HG03575 (cell line): ENCODE results near the gene ZNF878.
"Not testable (repeated sequence)": the region's sequence is repeated elsewhere in the genome, so short reads cannot be mapped to it uniquely, and the experiment has no call there.

ENCODE experiments used
- ATAC-seq: cut with Tn5 transposase; IDR thresholded peaks from one replicate; pipeline ENCODE4 v1.9.1; 2021; ENCODE audit not compliant: unreplicated experiment, insufficient number of reproducible peaks, low FRiP score; ENCODE audit errors: extremely low read depth

ZNF878 gene

GRCh38 chr19:12052497-12053169 is at the start of gene ZNF878:
Gene ZNF878 (minus strand): TSS chr19:12052961. CDS start chr19:12052801, 160 bp downstream.
- no peak for ATAC-seq

GRCh38 chr19:12098040-12098439 is 45.3 kb upstream of the ZNF878 start:
- ATAC-seq, result no peak

- no peak for ATAC-seq
Measured at GRCh38 chr19:12095111-12095790, 42.5 kb upstream of the ZNF878 start.

- no peak for ATAC-seq
Measured at GRCh38 chr19:12093777-12094176, 41.0 kb upstream of the ZNF878 start.

GRCh38 chr19:12092956-12093355 is 40.2 kb upstream of the ZNF878 start:
- no peak for ATAC-seq

- no peak for ATAC-seq
Measured at GRCh38 chr19:12092065-12092867, 39.5 kb upstream of the ZNF878 start.

- ATAC-seq, result no peak
Measured at GRCh38 chr19:12090807-12091206, 38.0 kb upstream of the ZNF878 start.

GRCh38 chr19:12085074-12085818 is 32.5 kb upstream of the ZNF878 start:
- no peak for ATAC-seq

GRCh38 chr19:12083336-12083735 is 30.6 kb upstream of the ZNF878 start:
- ATAC-seq, result not testable (repeated sequence)

- no peak for ATAC-seq
Measured at GRCh38 chr19:12077375-12077774, 24.6 kb upstream of the ZNF878 start.

GRCh38 chr19:12076331-12076730 is 23.6 kb upstream of the ZNF878 start:
- ATAC-seq, result not testable (repeated sequence)

GRCh38 chr19:12075538-12076139 is 22.9 kb upstream of the ZNF878 start:
- ATAC-seq, result no peak

GRCh38 chr19:12064590-12065538 is 12.1 kb upstream of the ZNF878 start, which contains the start of gene ZNF844:
Gene ZNF844 (plus strand): TSS chr19:12064731. CDS start chr19:12064874, 143 bp downstream.
- ATAC-seq, result no peak

GRCh38 chr19:12055784-12056183 is 3.0 kb upstream of the ZNF878 start:
- ATAC-seq, result no peak

- ATAC-seq, result no peak
Measured at GRCh38 chr19:12052091-12052496, 667 bp downstream of the ZNF878 start.

- no peak for ATAC-seq
Measured at GRCh38 chr19:12047868-12048267, 4.9 kb downstream of the ZNF878 start.

- no peak for ATAC-seq
Measured at GRCh38 chr19:12043752-12044422, 8.9 kb downstream of the ZNF878 start.
